HG02943 (cell line): ENCODE data around the gene CFAP99.
A peak's percentile ranks its signal among the peaks of the same experiment; 100 is the strongest.

ENCODE experiments used
- ATAC-seq: cut with Tn5 transposase; IDR thresholded peaks from one replicate; pipeline ENCODE4 v1.9.1; 2021; ENCODE audit warnings: mild to moderate bottlenecking, low read depth, moderate library complexity; ENCODE audit not compliant: unreplicated experiment

CFAP99 gene

GRCh38 chr4:2497931-2498330 is 79.2 kb downstream of the CFAP99 start:
- ATAC-seq: peak; percentile 57

DNA sequence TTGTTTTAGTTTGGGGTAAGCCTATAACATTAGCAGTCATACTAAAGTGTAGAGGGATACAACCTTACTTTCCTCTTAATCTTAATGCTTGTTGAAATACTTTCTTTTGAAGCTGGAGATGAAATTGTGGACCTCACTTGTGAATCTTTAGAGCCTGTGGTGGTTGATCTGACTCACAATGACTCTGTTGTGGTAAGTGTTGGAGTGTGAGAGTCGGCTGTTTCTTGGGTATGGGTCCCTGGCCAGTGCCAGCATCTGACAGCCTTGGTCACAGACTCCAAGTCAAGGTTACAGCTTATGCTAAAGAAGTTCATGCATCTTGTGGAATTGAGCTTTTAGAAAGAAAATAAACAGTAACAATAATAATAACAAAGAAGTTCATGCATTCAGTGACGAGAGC is 81.8 kb downstream of the CFAP99 start:
- no peak for ATAC-seq

DNA sequence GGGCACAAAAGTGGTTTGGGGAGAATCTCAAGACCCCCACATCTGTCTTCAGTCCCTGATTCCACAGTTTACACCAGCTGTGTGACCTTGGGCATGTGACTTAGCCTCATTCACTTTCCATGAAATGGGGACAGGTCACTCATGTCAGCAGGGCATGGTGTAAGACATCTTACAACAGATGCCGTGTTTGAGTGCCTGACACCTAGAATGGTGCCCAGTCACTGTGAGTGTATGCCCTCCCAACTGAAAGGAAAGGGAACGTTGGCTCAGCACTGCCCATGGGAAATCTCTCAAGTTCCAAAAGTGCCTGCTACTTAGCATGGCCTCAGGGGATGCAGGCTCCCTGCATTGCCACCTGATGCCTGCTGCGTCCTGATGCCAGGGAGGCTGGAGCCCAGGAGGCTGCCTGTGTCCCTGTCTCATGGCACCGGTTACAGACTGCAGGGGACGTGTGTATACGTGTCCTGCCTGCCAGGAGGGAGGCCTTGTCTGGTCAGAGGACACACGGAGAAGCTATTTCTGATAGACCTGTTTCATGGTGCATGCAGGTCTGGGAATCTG is 82.4 kb downstream of the CFAP99 start:
- ATAC-seq: no peak

DNA sequence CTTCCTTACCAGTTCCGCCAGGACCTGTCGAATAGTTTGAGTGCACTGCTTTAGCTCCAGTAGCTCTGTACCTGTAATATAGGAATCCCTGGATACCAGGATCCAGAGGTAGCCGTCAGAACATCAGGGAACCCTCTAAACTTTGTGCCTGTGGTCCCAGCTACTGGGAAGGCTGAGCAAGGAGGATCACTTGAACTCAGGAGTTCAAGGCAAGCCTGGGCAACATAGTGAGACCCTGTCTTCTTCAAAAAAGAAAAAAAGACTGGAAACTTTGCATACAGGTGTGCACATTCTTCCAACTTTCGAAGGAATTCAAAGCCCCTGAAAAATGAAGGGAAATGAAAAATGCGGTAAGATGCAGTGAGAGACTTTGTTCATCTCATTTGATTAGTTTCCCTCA is 85.1 kb downstream of the CFAP99 start:
- ATAC-seq: no peak

DNA sequence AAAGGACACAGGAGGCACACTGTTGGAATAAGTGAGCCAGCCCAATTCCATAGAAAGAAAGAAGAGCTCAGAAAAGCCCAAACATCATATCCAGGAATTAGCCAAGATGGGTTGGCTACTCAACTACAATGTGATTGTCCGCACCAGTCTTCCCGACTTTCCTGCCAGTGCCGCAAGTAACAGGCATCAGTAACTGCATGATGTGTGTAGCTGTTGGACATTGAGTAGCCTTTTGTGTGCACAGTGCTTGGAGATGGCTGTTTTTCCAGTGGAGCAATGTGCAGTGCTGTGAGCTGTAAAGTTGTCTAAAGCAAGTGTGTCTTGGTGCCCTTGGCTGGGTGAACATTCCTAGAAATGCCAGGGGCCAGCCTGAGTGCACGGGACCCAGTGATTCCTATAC is 88.5 kb downstream of the CFAP99 start:
- no peak for ATAC-seq

DNA sequence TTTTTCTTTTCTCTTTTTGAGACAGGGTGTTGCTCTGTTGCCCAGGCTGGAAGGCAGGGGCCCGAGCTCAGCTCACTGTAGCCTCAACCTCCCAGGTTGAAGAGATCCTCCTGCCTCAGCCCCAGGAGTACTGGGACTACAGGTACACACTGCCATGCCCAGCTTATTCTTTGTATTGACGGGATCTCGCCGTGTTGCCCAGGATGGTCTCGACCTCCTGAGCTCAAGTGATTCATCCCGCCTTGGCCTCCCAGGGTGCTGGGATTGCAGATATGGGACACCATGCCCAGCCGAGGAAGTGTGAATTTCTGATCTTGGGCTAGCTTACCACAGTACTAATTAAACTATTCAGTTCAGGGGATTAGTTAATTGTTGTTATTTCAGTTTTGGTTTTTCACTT is 89.1 kb downstream of the CFAP99 start:
- no peak for ATAC-seq

DNA sequence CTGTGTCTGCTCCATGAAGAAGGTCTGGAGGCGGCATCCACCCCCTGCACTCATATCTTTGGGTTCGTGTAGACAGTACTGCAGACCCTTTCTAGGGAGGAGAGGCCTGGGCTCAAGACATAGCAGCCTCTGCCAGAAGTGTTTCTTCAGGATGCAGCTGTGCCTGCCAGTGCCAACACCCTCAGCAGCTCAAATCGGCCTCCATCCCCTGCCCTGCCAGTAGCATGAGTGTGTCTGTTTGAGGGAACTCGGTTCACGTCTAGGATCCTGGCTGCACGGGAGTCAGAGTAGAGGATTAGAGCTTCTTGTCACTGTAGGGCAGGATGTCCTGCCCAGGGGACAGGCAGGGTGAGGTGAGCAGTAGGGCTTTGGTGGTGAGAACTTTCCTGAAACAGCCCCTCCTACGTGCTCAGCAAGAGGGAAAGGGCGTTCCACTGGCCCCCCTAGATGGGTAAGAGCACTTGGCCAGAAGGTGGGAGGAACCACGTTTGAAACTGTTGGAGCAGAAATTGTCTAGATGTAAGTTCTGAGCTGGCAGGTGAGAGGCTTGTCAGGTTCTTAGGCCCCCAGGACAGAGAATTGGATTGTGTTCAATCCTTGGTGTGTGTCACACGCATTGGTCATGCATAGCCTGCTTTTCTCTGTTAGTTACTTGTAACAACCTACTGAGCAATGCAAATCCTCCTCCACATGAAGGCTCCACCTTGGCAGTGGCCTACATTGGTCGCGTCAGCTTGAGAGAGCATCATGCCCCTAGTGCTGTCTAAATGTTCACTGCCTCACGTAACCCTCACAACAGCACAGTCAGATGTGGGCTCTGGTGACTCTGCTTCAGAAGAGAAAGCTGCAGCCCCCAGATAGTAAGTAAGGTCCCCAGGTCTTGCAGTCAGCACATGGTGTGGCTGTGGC is 91.8 kb downstream of the CFAP99 start:
- ATAC-seq: no peak

DNA sequence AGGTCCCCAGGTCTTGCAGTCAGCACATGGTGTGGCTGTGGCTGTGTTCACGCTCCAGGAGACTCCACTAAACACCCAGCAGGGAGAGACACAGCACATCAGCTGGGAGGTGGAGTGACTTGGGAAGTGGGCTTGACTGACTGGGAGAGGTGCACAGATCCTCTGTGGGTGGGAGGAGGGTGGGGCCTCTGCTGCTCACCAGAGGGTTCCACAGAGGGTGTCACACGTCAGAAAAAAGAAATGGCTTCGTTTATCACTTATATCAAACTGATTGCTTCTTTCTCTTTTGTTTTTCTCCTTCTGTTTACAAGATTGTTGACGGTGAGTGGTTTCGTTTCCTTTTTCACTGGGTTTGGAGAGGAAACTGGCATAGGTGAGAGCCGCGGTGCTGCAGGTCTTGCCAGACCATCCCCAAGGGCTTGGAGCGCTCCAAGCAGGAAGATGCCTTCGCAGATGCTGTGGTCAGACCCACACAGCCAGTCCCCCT is 92.9 kb downstream of the CFAP99 start:
- no peak for ATAC-seq
